Left ventricle myocardium inferior (tissue), 1 donor: ENCODE results near the gene CRADD. TPM values are rescaled to one million over a fixed set of nuclear protein-coding genes. Genes with fewer than 3 reads are reported as not detected.

Experiments used
- DNase-seq: peaks from one replicate; pipeline ENCODE4 v3.0.0-alpha.2; 2020
- H3K27ac ChIP-seq: fragments of 200-600 bp; replicated peaks from 2 replicates; pipeline ENCODE4 v1.8.0; 2021
- H3K27me3 ChIP-seq: fragments of 200-600 bp; 2 replicates; pipeline ENCODE4 v1.8.0; 2021; ENCODE audit warnings: low read depth
- H3K36me3 ChIP-seq: fragments of 200-600 bp; 2 replicates; pipeline ENCODE4 v1.8.0; 2021
- H3K4me1 ChIP-seq: fragments of 200-600 bp; 2 replicates; pipeline ENCODE4 v1.8.0; 2021
- H3K4me3 ChIP-seq: fragments of 200-600 bp; 2 replicates; pipeline ENCODE4 v1.8.0; 2021; ENCODE audit warnings: mild to moderate bottlenecking, moderate library complexity
- H3K9me3 ChIP-seq: fragments of 200-600 bp; replicated peaks from 2 replicates; pipeline ENCODE4 v1.8.0; 2021
- intact Hi-C: fragments of 100-400 bp; cut with micrococcal nuclease; formaldehyde crosslinking; loops from one replicate; pipeline ENCODE4 v1.11.0; 2022
- total RNA-seq: library from RNA; stranded (reverse); fragmentation: NEBNext Ultra II Directional; extraction: Animal tissue kit (Norgen Biotek cat#: 25700); gene quantifications from one replicate; pipeline ENCODE4 v1.2.1, GENCODE V29; 2021
- TF ChIP-seq, protein P1 (sequence below): fragments of 200-600 bp; IDR thresholded peaks from 2 replicates; pipeline ENCODE4 v1.8.0; 2021; ENCODE audit warnings: antibody characterized with exemption, mild to moderate bottlenecking, borderline replicate concordance
- donor health status: DM: no; HTN: yes; CAD: no; lungs with severe emphysema.

The CRADD gene
- total RNA-seq, 1 donor from 2014 or later, result 46.4 TPM

- no peaks in the 10 kb centered on the region for H3K27me3 ChIP-seq
- TF ChIP-seq, protein P1, sequence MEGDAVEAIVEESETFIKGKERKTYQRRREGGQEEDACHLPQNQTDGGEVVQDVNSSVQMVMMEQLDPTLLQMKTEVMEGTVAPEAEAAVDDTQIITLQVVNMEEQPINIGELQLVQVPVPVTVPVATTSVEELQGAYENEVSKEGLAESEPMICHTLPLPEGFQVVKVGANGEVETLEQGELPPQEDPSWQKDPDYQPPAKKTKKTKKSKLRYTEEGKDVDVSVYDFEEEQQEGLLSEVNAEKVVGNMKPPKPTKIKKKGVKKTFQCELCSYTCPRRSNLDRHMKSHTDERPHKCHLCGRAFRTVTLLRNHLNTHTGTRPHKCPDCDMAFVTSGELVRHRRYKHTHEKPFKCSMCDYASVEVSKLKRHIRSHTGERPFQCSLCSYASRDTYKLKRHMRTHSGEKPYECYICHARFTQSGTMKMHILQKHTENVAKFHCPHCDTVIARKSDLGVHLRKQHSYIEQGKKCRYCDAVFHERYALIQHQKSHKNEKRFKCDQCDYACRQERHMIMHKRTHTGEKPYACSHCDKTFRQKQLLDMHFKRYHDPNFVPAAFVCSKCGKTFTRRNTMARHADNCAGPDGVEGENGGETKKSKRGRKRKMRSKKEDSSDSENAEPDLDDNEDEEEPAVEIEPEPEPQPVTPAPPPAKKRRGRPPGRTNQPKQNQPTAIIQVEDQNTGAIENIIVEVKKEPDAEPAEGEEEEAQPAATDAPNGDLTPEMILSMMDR, result no peak
- H3K4me1 ChIP-seq, result peaks cover 15% of the 10 kb centered on the region
- H3K27ac ChIP-seq, result no peak overlapping the region
- DNase-seq, result no peak
- H3K4me3 ChIP-seq, result no peak overlapping the region
- H3K36me3 ChIP-seq, result no peaks in the 10 kb centered on the region
- peaks cover 35% of the 10 kb centered on the region for H3K9me3 ChIP-seq
- intact Hi-C loops, result no loop called here
These were observed 42.5 kb downstream of the CRADD start for GRCh38 chr12:93719710-93720109.

DNA sequence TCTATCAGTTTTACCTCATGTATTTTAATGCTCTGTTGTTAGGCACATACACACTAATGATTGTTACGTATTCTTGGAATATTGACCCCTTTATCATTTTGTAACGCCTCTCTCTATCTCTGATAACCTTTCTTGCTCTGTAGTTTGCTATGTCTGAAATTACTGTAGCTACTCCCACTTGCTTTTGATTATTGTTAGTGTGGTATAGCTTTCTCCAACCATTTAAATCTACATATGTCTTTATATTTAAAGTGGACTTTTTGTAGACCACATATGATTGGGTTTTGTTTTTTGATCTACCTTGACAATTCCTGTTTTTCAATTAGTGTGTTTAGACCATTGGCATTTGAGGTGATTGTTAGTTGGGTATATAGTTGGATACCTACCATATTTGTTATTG lies 43.4 kb downstream of the CRADD start:
- Histone ChIP-seq H3K27ac (no peak overlapping the region), H3K36me3 (no peaks in the 10 kb centered on the region), H3K4me1 (peaks cover 7% of the 10 kb centered on the region), H3K4me3 (no peak overlapping the region), H3K9me3 (peaks cover 35% of the 10 kb centered on the region), H3K27me3 (no peaks in the 10 kb centered on the region)
- DNase-seq, result no peak
- intact Hi-C loops, result no loop called here
- TF ChIP-seq, protein P1, result no peak

- Histone ChIP-seq H3K4me1 (peaks cover 12% of the 10 kb centered on the region), H3K36me3 (no peaks in the 10 kb centered on the region), H3K27me3 (no peaks in the 10 kb centered on the region), H3K27ac (no peak overlapping the region), H3K4me3 (no peak overlapping the region), H3K9me3 (peaks cover 35% of the 10 kb centered on the region)
- no peak for DNase-seq
- intact Hi-C loops, result no loop called here
- TF ChIP-seq, protein P1, result no peak
These were observed 45.0 kb downstream of the CRADD start for GRCh38 chr12:93722179-93722578.

GRCh38 chr12:93722835-93723567 lies 45.8 kb downstream of the CRADD start:
- DNase-seq, result no peak
- intact Hi-C loops, result no loop called here
- no peak overlapping the region for H3K27ac ChIP-seq
- H3K36me3 ChIP-seq, result no peaks in the 10 kb centered on the region
- no peaks in the 10 kb centered on the region for H3K27me3 ChIP-seq
- peaks cover 14% of the 10 kb centered on the region for H3K4me1 ChIP-seq
- TF ChIP-seq, protein P1, result no peak
- peaks cover 31% of the 10 kb centered on the region for H3K9me3 ChIP-seq
- H3K4me3 ChIP-seq, result no peak overlapping the region

DNA sequence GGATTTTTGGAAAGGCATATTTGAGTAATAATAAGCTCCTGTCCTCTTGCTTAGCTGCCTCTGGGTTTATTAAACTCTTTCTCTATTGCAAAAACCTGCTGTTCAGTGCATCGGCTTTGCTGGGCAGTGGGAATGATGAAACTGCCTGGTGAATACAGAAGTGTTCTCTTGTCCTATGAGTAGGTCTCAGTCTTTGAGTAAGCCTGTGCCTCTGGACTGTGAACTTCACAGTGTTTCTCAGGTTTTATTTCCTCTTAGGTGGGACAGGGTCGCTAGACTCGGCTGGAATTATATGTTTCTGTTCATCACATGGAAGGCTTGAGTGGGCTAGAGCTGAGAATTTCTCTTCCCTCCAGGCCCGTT lies 46.4 kb downstream of the CRADD start:
- DNase-seq, result no peak
- Histone ChIP-seq H3K27me3 (no peaks in the 10 kb centered on the region), H3K36me3 (no peaks in the 10 kb centered on the region), H3K9me3 (peaks cover 26% of the 10 kb centered on the region), H3K4me3 (no peak overlapping the region), H3K4me1 (peaks cover 15% of the 10 kb centered on the region), H3K27ac (no peak overlapping the region)
- intact Hi-C loops, result no loop called here
- TF ChIP-seq, protein P1, result no peak
